DMS 273 (cell line): Measurements from ENCODE around the gene COMP.
"Not testable (repeated sequence)": the region's sequence is repeated elsewhere in the genome, so short reads cannot be mapped to it uniquely, and the experiment has no call there.

ENCODE experiments used
- DNase-seq: peaks from one replicate; lab custom pipeline; 2025; ENCODE audit not compliant: unreplicated experiment; lab: John Stamatoyannopoulos, UW

Gene COMP

DNA sequence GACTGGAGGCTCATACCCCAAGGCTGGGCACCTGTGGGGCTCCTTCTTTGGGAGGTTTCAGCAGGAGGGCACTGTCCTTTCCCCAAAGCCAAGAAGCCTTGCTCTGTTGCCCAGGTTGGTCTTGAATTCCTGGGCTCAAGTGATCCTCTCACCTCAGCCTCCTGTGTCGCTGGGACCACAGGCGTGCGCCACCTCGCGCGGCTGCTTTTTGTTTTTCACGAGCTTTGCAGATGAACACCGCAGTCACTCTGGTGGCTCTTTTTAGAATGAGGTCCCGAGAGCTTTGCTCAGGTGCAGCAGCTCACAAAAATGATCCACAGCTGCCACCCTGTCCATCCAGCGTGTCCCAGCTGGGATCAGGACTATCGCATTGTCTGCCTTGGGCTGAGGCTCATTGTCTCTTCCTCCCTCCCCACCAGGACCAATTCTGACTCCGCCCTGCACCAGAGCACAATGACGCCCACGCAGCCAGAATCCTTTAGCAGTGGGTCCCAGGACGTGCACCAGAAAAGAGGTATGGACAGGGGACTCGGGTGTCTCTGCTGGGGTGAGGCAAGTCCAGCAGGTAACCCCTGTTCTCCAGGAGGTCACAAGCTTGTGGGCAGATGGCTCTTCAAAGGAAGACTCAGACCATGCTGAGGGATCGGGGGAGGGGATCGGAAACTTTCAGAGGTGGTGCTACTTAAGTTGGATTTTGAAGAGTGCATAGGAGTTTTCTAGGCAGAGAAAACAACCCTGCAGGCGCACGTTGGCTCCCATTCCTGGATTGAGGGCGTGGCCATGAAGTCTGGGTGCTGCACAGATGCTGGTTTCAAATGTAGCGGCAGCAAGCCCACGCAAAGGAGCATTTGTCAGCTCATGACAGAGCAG lies 41.5 kb downstream of the COMP start:
- DNase-seq: no peak

DNA sequence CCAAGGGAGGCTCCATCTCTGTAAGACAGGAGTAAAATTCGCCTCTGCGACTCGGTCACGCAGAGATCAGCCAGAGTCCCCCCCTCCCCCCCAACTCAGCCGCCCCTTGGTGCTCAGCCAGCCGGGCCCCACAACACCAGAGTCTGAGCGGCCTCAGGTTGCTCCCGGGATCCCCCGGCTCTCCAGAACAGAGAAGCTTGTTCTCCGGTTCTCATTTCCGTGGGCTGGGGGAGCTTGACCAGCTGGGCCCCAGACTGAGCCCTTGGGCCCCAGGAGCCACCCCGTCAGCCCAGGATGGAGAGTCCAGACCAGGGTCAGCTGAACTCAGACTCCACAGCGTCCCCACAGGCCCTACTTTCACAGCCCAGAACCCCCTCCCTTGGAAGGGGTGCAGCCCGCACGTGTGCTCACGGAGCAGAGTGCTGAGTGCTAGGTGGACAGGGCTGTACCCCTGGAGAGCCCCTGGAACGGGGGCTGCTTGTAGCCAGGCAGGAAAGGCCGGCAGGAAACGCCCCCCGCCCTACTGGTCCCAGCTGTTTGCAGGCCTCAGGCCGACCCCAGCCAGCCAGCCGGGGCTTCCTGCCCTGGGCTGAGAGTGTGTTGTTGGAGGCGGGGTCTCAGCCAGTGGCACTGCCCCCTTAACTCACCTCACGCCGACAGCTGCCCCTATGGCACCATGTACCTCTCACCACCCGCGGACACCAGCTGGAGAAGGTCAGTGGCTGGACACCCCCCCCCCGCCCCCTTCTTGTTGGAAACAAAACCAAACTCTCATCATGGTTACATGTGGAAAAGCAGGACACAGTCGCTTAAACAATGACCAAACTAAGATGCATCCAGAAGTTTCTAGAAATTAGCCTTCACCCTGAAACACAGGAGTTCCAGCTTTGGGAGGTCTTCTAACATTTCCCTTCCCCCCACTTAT lies 44.4 kb downstream of the COMP start:
- no peak for DNase-seq

DNA sequence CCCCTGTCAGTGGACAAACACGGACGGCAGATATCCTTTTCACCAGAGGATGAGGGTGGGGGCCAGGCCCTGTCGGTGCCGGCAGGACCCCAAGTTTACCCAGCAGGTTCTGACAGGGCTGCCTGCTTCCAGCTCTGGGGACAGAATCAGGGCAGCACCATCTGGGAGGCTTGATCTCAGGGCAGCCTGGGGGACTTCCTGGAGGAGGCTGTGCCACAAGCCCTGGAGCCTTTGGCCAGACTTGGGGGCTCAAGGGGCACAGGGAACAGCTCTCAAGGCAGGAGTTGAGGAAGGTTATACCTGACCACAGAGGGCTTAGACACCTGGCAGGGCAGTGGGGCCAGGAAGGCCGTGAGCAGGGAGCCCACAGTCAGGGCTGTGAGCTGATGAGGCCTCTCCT lies 45.2 kb downstream of the COMP start:
- no peak for DNase-seq

DNA sequence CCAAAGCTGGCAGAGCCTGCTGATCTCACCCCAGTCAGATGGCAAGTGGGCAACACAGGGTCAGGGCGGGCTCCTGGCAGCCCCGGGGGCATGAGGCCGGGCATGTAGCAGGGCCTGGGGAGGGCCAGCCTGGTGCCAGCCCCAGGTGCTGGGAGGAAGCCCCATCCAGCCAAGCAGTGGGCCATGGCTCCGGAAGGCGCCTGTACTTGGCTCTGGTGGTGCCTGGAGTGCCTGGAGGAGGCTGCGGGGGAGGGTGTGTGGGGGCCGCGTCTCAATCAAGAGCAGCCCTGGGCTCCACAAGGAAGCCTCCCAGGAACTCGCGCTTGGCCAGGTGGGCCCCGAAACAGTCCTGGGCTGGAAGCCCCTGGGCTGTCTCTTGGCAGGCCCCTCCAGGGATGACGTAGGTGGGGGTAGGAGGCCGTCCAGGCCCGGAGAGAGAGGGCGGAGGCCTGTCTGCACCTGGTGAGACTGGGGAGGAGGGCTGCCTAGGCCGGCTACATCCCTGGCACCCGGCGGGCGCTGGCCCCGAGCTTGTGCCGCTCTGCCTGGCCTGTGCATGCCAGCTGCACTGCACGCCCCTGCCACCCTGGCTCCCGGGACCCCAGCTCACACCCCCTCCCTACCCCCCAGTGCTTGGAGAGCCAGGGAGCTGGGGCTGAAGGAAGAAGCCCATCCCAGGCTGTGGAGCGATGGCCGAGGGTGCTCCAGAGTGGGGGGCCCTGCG lies 45.9 kb downstream of the COMP start:
- peak; percentile 86 for DNase-seq

DNA sequence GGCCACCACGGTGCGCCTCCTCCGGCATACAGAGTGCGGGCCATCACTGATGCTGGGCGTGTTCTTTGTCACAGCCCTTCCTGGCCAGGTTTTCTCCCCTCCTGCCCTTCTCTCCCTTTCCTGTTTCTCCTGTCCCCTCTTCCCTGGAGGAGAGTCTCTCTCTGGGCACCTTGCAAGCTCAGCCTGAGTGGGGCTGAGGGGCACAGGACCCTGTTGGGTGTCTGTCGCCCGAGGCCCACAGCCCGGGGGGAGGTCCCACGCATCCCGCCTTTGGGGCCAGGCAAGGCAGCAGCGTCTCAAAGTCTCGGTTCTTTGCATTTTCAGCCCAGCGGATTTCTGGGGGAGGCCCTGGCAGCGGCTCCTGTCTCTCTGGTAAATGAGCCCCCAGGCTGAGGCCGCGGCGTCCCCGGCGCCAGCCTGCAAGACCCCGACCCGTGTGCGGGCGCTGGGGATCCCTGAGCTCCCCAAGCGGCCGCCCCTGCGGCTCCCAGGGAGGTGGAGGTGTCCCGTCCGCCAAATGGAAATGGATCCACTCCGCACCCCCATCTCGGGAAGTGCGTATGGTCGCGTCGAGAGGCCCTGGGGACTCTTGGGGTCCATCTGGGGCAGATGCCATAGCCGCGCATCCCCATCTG lies 47.2 kb downstream of the COMP start:
- no peak for DNase-seq

DNA sequence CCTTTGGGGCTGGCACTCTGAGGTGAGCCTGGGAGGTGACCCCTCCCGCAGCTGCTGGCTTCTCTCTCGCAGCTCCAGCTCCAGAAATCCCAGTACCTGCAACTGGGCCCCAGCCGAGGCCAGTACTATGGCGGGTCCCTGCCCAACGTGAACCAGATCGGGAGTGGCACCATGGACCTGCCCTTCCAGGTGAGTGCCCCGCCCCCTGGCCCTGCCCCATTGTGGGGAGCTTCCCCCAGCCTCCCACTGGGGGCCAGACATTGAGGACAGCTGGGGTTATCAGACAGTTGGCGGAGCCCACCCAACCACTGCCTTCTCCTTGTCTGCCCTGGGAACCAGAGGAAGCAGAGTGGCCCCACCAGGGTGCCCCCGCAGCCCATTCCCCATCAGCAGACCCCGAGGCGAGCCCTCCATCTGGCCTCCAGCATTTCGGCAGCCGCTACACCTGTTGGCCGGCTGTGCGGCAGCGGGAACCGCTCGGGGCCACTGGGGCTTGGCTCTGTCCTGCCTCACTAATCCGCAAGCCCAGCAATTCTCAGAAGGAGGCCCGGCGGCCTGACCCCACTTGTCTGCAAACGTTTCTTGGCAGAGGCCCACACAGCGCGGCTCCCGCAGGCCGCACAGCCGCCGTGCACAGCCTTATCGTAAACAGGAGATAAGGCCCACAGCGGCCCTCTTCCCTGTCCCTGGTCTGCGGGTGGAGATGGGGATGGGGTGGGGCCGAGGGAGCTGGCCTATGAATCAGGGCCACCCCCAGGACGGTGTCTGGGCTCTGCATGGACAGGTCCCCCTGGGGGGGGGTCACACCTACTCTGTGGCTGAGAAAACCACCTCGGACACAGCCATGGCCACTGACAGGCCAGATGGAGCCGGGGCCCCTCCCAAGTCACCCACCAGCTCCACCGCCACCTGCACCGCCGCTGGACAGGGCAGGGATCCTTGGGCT lies 48.0 kb downstream of the COMP start:
- peak; percentile 88 for DNase-seq

DNA sequence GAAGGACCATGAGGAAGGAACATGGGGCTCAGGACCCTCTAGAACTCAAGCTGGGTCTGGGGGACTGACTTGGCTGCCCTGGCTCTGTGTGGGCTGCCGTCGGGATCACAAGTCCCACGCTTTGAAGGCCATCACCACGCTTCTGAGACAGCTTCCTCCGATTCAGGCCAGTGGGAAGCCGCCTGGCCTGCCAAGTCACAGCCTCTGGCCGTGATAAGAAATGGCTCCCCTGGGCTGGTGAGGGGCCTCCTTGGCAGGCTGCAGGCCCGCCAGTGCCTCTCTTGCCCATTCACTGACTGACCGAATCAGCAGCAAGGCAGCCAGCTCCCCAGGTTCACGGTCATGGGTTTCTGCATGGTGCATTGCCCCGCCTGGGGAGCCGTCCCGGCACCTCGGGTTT lies 48.8 kb downstream of the COMP start:
- no peak for DNase-seq

DNA sequence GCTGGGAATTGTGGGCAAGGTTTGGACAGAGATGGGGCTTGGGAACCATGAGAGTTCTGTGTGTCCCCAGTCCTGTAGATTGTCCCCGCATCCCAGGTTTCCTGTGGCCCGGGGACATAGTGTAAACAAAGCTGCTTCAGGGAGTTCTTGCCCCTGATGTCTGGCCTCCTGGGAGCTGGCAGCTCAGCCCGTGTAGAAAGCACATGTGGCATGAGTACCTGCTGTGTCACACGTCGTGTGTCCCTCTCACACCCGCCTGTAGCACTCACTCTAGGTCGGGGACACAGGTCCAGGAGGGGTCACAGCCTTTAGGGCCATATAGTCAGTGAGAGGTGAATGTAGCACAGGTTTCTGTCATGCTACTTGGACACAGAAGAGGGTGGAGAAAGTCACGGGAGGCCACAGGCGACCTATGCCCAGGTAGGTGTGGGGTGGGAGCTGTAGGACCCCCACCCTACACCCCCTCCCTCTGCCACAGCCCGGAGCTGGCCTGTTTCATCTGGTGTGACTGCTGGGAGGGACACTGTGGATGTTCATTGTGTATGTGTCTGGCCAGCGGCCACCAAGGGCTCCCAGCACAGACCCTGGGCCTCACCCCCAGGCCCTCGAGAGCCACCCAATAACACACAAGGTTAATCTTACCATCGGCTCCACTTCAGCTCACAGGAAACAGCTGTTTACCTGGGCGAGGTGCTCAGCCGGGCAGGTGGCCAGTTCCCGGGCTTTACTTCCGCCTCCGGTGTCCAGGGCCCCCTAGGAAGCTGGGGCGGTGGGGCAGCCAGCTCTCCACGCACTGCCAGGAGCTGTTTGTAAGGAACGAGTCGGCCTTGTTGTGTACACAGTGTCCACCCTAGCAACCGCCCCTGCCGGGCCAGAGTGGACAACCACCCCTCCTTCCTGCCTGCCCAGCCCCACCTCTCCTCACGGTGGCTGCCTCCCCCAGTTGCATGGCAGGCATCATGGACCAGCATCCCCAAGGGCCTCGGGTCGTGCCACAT lies 49.7 kb downstream of the COMP start:
- DNase-seq: no peak

DNA sequence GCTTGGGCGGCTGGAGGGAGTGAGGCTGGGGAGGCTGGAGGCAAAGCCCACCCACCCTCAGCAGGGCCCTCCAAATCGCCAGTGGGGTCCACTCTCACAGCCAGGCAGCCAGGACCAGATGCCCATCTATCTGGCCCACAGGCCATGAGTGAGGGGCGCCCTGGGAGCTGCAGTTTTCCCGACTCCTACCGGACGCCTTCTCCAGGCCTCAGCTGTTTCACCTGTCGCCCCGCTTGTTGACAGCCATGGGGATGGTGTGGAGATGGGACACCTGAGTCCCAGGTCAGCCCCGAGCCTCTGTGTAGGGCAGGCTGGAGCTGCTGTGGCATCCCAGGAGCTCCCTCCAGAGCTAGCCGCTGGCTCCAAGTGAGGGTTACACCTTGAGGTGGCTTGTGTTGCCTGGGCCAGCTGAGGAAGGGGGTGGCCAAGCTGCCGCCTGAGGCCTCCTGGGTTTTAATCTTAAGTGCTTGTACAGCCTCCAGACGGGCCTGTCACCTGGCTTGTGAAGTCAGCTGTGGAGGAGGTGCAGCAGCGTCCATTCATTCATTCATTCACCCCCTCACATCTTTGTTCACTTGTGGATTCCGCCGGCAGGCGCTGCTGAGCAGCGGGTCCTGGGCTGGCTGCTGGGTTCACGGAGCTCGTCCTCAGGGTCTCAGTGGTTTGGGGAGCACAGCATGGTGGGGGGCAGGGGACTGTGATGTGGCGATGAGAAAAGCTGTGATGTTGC lies 52.0 kb downstream of the COMP start:
- DNase-seq: no peak

DNA sequence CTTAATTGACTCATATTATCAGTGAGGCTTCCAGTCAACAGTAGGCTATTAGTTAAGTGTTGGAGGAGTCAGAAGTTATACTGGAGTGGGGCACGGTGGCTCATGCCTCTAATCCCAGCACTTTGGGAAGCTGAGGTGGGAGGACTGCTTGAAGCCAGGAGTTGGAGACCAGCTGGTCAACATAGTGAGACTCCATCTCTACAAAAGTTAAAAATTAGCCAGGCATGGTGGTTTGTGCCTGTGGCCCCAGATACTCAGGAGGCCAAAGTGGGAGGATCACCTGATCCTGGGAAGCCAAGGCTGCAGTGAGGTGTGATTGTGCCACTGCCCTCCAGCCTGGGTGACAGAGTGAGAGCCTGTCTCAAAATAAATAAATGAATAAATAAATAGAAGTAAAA lies 53.2 kb downstream of the COMP start:
- DNase-seq: no peak

DNA sequence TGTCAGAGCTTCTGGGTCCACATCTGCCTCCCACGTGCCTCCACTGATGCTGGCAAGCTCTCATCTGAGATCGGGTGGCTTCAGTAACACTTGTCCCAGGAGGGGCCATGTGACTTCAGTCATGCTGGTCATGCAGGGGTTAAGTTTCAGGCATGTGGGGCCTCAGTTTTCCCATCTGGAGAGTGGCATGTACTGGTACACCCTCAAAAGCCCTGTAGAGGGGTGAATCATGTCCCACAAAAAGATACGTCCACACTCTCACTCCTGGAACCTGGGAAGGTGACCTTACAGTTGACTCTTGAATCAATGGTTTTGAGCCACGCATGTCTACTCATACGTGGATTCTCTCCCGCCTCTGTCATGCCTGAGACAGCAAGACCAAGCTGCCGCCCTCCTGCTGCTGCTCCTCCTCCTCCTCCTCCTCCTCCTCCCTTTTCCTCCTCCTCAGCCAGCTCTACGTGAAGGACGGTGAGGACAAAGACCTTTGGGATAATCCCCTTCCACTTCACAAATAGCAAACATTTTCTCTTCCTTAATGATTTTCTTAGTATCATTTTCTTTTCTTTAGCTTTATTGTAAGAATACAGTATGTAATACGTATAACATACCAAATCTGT lies 53.7 kb downstream of the COMP start:
- DNase-seq: no peak

DNA sequence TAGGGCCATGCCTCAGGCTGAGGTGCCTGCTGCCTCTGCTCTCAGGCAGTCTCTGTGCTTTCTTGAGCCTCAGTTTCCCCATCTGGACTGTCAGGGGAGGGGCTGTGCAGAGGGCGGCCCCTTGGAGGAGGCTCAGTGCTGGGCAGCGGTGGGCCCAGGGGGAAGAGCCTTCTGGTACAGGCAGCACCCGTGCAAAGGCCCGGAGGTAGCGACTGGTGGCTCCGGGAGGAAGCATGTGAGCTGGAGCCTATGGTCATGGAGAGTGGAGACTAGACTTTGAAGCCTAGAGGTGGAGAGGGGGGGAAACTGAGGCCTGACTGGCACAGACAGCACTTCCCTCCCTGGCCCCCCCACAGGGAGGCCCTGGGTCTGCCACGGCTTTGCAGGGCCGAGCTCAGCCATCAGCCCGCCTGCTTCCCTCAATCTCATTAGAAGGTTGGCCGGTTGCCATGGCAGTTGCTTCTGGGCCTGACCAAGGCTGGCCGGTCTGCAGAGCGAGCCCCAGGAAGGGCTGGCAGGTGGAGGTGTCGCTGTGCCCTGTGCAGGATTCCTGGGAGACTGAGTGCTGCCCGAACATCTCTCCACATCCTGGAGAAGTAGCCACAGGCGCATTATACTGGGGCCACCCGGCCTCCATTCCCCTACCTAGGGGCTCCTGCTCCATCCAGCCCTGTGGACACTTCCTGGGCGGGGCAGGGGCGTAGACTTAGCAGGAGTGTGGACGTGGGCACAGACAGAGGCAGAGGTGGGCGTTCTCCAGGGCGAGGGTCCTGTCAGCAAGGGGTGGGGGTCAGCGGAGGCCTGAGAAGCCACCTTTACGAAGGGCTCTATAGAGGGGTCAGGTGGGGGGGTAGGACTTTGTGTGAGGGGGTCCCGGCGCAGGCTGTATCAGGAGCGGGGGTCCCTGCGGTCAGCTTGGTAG lies 54.4 kb downstream of the COMP start:
- DNase-seq: no peak

DNA sequence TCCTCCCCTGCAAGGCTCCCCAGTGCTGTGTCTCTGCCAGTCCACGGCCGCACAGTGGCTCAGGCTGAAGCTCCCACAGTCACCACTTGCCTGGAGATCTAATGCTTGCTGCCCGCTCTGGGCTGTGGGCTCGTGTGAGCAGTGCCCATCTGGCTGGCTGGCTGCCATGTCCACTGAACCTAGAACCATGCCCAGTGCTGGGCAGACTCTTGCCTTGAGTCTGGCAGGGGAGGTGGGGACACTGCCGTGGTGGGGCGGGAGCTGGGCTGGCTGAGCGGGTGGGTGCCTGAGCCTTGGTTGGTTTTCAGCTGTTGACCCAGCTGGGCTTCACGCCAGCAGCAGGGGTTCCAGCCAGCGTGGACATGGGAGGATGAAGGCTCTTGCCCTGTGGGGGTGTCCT lies 55.4 kb downstream of the COMP start:
- no peak for DNase-seq

DNA sequence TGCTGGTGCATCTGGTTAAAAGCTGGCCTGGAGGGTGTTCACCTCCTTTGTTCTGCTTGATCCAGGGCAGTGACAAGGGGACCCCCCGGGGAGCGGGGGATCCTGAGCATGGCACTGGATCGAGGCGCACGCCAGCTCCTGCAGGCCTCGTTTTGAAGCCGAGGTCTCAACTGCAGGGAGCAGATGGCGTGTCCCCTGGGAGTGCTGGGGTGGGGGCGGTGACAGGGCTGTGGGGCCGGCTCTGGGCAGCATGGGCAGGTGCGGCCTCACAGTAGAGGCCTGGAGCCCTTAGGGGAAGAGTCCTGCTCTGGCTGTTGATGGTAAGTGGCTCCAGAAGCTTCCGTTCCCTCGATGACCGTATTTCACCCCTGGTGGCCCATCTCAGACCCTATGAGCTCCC lies 55.8 kb downstream of the COMP start:
- DNase-seq: peak; percentile 86

DNA sequence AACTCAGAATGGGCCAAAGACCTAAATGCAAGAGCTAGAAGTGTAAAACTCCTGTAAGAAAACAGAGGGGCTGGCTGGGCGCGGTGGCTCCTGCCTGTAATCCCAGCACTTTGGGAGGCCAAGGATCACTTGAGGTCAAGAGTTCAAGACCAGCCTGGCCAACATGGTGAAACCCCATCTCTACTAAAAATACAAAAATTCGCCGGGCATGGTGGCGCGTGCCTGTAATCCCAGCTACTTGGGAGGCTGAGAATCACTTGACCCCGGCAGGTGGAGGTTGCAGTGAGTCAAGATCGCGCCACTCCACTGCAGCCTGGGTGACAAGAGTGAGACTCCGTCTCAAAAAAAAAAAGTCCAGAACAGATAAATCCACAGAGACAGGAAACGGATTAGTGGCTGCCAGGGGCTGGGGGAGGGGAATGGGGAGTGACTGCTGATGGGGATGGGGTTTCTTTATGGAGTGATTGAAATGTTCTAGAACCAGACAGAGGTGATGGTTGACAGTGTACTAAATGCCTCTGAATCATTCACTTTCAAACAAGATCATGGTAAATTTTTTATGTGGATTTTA lies 57.3 kb downstream of the COMP start:
- not testable (repeated sequence) for DNase-seq

DNA sequence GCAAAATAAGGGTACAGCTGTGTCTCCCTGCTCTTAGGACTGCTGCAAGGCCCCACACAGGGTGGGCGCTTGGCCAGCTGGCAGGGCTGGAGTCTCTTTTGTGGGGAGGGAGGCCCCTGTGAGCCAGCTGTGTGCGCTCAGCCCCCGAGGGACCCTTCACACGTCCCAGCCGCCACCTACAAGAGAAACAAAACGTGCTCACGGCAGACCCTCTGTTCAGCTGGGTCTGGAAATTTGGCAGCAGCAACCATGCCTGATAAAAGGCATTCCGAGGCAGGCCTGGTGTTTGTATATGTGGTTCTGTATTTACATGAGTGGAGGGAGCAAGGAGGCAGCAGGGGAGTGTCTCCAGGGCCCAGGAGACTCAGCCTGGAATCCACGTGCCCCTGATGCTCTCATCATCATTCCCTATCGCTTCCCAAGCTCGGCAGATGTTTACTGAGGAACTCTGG lies 57.9 kb downstream of the COMP start:
- DNase-seq: peak; percentile 95
